HK-2 (cell line): ENCODE measurements around the gene IGF1R.

Source experiments
- DNase-seq: peaks from one replicate; pipeline ENCODE4 v3.0.0-alpha.2; 2018; ENCODE audit not compliant: unreplicated experiment

IGF1R gene

DNA sequence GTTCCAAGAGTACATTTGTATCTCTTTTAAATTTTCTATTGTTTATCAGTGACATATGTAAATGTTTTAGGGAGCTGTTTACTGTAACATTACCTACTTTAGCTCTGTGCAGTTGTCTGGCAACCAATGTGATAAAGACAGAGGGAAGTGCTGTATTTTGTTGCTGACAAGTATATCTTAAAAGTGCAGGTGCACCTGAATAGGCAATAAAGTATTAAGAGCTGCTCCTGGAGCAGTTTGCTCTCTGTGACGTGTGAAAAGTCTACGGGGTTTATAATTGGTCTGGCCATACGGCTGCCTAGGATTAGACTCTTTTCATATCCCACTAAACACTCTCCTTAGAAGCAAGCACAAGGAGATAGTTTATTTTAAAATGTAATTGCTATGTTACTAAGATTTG, 178.3 kb downstream of the IGF1R start:
- DNase-seq: no peak

DNA sequence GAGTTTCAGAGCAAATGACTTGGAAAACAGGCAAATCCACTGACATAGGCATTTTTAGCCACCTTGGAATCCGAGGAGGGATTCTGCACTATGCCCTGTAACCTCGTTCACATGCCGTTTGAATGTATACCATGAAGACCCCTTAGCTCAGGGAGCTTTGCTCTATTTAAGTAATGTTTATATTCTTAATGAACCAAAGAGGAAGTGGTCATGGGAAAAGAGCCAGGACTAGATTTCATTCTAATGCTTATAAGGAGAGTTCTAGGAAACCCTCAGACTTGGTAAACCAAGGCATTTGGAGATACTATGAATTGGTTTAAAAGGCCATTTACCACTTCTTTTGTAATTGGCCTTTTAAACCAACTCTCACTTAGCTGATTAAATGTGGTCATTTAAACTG, 178.9 kb downstream of the IGF1R start:
- no peak for DNase-seq

DNA sequence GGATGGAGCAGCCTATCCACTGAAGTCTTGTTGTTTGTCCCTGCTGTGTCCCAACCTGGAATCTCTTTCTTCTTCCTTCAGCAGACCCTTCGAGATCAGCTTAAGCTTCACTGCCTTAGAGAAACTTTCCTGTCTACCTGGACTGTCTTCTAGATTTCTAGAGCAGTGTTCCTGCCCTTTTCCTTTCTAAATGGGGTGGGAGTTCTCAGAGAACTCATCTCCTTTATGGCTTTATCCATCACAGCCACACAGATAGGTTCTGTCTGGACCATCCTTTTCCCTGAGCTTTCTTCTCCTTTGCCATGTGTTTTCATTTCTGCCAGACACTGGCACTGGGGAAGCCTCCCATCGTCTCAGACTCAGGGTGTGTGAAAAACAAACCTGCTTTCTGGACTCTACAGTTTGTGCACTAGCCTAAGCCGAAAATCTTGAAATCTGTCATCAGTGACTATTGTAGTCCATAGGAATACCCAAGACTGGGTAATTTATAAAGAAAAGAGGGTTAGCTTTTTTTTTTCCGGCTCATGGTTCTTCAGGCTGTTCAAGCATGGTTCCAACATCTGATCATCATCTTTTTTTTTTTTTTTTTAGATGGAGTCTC, 181.8 kb downstream of the IGF1R start:
- DNase-seq: no peak

DNA sequence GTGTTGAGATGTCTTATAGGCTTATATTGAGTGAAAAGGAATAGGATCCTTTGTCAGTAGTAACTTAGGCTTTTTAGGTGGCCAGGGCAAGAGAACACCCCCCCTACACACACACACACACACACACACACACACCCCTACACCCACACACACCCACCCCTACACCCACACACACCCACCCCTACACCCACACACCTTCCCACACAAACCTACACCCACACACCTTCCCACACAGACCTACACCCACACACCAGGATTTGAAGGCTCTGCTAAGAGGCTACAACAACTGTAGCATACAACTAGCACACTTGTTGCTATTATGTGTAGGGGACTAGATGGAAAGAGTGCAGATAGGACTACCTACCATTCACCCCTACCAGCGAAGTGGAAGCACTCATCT, 186.6 kb downstream of the IGF1R start:
- no peak for DNase-seq

DNA sequence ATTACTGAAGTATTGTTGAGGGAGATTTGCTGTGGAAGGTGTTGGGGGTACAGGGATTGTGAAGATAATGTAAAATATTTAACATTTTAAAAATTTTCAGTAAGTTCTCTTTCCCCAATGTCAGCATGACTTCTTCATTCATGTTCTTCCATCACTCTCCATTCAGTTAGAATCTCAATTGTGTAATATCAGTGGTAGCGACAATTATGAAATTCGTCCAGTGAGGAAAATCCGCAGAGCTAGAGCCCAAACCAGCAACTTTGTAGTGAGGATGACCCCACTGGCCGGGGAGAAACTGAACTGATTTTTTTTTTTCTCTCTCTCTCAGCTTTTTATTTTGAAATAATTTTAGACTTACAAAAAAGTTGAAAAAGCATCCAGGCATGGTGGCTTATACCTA, 187.5 kb downstream of the IGF1R start:
- DNase-seq: no peak

DNA sequence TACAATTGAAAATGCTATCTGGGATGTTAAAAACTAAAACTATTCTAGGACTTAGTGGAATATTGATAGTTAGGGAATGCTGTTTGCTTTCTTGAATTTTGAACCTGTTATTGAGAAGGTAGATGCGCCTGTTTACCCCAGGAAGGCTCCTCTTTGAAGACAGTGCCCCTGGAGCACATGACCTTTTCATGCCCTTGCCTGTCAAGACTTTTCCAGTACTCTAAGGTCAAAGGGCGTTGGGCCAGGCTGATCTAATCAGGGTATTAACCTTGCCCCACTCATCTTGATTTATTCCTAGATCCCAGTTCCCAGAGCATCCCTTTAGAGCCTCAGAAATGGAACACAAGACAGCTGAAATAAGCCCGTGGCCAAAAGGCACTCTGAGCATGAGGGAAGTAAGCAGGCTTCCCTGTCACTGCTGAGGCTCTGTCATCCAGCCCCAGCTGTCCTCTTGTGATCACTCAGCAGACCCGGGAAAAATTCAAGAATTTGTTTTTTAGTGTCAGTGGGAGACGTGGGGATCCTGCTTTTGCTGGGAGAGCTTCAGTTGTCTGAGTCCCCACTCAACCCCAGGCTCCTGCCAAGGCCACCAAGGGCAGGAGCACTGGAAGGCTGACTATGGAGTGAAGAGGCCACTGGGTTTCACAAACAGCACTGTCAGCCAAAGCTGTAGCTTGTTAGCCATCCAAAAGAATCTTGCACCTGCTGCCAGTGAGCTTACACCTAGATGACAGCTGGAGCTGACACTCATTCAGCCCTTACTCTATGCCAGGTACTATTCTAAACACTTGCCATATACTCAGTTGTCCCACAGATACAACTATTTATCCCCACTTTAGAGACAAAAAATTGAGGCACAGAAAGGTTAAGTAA, 190.3 kb downstream of the IGF1R start:
- DNase-seq: no peak

DNA sequence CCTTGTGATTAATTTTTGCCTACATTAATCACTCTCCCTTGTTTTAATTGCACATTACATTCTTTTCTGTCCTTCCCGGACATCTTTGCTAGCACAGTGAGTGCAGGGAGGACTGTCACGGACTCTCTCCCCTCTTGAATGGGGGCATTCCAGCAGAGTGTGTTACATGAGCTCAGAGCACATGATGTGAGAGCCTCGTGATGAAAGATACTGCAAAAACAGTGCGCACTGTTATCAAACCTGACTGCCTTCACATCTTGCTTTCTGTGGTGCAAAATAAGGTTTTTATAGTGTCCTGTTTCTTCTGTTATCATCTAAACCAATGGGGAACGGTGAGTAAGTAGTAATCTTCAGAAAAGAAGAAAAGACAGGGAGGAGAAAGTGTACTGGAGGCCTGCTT, 191.7 kb downstream of the IGF1R start:
- DNase-seq: no peak

DNA sequence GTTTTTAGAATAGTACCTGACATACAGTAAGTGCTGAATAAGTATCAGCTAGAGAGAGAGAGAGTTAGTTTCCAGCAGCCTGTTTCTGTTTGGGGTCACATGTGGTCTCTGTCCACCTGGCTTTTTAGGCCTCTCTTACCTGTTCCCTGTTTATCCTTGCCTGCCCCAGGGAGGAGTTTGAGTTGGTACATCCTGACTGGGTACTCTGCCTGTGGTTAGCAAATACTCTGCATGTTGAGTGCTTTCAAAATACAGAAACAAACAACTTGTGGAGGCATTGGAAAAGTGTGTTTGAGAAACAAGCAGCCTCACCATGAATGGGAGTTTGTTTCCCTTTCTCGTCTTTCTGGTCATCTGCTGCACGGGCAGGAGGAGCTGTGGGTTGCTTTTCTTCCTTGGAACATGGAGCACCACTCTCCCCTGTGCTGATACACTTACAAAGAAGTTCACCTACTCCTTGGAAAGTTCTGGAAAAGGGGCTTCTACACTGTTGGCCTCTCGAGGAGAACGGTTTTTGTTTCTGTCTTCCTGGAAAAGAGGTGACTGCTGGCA, 193.2 kb downstream of the IGF1R start:
- no peak for DNase-seq

DNA sequence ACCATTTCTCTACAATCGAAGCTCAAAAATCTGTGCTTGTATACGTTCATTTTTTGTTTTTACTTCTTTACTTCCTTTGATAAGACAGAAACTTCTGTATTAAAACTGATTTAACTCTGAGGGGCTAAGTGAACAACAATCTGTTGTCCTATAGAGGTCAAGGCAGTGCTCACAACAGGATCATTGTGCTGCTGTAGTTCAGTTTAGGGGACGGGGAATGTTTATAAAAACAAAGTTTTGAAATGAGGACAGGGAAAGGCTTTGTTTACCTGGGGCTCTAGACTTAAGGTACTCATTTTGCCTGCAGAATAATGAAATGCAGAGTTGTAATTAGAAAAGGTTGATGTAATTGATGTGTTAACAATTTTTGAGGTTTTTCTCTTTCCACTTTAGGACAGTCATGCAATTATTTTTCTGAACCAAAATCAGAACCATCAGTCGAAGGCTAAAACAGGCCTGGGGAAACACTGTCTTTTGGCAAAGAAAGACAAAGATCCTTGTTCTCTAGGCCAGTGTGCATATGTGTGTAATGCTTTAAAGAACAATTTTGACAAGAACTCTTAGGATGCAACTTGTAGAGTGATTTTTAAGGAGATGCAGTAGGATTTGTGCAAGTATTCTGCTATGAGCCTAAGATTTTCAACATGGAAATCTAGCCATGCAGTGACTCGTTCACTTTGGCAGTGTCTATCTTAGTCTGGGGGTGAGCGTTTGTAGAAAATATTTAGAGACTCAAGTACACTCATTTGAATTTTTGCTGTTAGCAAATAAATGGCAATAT, 194.0 kb downstream of the IGF1R start:
- DNase-seq: no peak

DNA sequence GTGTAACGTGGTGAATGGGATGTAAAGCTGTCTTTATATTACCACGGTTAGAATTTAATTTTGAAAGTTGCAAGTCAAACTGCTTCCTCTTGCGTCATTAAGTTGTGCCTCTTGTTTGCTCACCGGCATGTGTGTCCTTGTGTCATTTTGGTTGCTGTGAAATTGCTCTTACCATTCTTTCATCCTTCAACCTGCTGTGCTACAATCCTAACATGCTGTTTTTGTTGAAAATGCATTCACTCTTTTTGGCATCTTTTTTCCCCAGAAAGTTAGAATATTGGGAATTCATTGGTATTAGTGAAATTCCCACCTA, 194.6 kb downstream of the IGF1R start:
- no peak for DNase-seq

DNA sequence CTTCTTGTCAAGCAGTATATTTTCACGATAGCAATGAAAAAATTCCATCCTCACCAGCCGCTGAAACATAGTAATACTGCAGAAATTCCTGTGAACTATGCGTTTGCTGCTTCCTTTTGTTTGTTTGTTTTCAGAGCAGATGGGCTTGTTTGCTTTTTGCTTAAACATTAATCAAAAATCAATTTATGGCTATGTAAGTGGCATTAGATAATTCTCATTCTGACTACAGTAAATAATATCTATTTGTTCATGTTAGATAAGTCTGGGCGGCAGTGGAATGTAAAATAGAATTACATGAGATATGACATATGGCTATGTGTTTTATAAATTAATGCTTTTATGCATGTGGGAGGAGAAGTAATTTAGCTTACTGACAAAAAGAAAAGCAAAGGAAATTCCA, 195.5 kb downstream of the IGF1R start:
- no peak for DNase-seq

DNA sequence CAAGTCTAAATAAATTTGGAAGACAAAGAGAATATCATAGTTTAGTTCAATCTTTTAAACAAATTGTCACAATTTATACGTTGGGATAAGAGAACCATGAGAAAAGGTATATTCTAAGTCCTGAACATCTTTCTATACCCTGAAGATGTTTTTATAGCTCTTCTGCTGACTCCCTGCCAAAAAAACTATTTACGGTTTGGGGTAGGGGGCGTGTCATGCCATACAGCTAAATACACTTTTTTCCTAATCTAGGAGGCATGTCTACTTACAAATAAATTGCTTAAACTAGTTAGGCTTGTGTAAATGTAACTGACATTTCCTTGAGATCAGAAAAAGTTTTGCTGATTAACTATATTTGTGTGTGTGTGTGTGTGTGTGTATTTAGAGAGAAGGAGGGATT, 195.9 kb downstream of the IGF1R start:
- DNase-seq: no peak

DNA sequence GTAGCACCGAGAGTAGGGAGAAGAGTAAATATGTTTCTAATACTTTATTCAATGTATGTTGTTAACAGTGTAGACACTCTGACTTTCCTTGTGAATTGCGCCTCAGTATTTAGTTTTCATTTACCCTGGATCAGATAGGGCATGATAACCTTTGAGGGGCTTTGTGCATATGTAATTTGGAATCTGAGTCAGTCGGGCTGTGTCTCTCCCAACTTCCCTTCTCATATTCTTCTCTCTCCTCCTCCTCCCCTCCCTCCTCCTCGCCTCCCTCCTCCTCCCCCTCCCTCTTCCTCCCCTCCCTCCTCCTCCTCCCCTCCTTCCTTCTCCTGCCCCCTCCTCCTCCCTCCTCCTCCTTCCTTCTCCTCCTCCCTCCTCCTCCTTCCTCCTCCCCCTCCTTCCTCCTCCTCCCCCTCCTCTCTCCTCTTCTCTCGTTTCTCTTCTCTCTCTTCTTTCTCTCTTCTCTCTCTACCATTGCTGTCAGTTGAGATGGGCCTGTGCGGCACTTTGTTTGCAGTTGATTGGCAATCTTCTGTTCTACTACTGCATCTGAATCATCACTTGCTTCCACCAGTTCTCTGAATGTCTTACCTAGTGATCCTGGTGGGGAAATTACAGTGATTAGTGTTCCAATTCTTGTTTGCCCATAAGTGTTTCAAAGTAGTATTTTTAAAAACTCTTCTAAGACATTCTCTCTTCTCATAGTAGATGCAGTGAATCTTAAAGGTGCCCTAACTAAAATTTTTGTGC, 197.0 kb downstream of the IGF1R start:
- no peak for DNase-seq

DNA sequence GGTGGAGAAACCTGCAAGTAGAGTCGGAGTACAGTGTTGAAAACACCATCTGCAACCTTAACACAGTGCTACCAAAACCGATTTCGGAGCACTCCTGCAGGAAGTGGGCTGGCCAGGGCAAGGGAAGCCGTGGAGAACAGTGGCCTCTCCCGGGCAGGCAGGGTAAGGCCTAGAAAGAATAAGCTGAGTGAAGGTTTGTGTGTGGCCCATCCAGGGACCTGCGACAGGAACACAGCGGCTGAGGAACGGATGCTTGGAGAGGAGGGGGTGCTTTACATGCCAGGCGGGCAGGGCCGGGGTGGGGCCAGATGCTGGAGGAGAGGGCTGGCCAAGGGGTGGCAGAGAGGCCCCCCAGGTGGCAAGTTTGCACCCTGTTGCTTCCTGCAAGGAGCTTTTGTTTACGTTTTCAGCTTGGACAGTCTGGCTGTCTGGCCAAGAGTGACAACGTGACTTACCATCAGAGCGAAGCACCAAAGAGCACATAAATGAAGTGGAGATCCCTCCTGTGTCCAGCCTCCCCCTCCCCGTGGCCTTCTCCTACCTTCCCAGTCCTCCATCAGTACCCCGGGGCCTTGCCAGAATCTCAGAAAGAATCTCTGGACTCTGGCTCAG, 202.7 kb downstream of the IGF1R start:
- DNase-seq: peak; percentile 59

DNA sequence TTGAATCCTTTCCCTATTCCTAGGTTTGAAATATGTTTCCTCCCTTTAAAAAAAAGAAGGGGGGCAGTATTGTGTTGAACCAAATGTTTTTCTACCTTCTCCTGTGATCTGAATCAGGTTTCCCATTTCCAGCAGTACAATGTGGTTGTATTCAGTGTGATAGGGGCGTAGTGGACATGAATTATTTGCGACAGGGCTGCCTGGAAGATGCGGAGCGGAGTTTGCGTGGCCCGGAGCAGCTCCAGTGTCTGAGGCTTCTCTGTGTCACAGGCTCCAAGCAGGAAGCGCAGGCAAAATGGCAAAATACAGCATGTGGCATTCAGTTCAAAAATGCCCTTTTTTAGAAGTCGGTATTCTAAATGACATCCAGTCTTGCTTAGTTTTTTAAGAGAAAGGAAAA, 204.8 kb downstream of the IGF1R start:
- peak; percentile 51 for DNase-seq

DNA sequence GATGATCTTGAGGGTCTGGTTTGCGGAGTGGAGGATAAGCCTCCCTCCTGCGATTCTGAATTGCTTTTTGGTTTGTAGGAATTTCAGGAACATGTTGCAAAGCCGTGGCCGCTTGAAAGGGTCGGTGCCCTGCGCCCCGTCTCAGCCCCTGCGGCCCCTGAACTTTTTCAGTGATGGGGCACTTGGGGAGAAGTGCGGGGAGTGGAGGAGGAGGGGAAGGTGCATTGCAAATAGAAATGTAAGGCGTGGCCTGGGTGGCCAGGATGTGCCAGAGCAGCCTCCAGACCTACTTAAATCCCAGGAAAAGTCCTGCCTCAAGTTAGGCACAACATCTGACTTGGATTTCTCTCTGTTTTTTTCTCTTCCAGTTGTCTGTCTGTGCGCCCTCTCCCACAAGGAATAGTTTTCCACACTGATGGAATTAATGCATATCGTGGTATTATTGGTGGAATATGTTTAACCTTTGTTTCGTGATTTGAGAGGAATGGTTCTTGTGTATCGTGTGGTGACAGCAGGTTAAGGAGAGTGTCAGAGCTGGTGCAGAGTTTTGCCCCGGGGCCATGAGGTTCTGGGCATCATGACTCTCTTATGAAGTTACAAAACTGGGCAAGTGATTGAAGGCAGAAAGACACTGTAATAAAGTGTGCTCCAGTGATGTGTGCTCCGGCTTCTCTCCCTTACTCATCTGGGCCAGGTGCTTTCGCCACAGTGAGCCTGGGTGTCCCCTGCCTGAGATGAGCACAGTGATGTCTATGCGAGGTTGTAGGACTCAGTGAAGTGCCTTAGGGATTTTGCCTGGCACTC, 205.5 kb downstream of the IGF1R start:
- DNase-seq: no peak

DNA sequence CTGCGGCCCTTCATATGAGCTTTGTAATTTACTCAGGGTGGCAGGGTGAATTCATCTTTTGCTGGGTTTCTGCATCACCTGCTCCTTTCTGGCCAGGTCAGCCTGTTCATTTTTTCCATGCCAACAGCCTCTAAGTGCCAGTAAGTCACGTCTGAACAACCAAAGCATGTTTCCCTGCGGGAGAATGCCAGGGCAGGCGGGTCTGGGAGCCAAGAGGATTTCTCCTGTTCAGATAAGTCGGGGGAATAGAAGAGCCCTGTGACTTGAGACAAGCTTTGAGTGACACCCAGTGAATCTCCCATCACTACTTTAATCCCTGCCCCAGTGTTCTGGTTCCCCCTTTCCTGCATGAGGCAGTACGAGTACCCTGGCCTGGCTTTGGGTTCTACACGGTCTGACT, 206.2 kb downstream of the IGF1R start:
- DNase-seq: no peak

DNA sequence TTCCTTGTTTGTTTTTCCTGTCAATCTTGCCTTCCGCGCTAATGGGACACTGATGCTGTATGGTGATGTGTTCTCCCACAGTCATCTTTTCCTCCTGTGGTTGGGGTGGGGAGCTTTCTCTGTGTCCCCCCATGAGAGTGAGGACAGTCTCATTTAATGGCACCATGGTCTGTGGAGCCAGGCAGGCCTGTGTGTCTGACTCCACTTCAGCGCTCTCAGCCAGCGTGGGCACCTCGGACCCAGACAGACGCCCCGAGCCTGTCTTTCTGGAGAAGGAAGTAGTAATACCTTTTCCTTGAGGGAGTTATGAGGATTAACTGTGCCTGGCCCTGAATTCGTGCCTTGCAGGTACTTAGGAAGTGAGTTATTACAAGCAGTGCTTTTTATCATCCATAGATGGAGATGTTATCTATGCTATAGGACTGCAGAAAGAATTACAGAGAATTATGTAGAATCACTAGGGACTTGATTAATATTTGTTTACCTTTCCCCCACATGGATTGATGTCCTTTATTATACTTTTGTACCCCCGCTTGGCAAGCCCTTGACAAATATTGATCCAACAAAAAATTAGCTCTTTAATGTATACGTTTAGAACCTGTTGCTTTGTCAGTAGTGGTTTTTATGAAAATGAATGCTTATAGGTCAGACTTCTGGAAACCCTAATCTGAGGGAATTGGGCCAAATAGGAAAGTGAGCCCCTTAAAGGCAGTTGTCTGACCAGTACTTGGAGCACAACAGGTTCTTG, 206.9 kb downstream of the IGF1R start:
- DNase-seq: no peak

DNA sequence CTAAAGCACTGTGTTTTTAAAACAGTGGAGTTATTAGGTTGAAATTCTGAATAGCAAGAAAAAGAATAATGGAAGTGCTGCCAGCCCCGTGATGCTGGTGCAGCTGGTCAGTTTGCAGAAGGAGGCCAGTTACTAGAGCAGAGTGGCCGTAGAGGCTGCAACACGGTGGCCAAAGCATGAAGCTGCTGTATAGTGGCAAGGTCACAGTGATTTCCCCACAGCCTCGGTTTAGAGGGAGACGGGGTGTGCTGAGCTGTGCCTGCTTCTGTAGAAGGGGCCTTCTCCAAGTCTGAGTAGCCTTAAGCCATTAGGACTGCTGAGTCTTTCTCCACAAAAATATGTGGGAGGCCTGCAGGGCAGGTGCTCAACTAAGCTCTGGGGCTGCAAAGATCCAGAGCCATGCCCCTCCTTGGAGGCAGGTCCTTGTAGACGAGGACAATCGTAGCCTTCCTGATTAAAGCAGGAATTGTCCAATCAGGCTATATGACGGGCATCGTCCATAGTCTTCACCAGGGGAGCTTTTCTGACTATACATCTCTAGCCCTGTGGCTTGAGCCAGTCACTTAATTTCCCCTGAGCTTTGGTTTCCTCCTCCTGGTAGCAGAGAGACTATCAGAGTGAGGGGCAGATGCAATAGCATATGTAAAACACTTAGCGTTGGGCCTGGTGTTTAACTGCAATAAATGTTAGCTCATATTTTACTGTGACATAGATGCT, 207.6 kb downstream of the IGF1R start:
- DNase-seq: no peak
